NK-92 (cell line): Measurements from ENCODE around the gene UROC1.

Source experiments
- DNase-seq: peaks from one replicate; lab custom pipeline; 2025; ENCODE audit not compliant: unreplicated experiment; lab: John Stamatoyannopoulos, UW

UROC1 gene

DNA sequence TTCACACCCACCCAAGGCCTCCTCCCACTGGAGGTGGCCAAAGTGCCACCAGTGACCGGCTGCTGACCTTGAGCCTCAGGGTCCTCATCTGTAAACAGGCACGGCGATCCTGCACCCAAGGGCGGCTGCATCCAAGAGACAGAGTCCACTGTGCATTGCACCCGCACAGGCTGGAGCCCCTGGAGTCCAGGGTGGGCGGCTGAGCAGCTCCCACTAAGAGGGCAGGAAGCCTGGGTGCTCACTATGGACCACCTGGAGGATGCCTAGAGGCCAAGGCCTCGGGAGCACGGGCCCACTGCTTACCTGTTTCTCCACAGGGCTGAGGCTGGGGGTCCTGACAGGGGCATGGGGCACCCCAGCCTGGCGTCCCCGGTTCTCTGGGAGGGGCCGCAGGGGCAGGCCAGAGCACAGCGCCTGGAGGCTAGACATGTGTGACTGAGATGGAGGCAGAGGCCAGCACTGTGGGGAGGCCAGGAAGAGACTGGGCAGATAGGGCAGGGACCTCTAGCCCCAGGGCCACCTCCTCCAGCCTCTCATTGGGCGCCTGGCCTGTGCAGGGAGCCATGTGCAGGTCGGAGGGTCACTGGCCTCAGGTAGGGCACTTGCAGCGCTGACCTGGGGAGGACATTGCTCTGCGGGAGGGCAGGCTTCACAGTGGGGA is at the start of gene UROC1:
UROC1 (minus strand) TSS at position 483 of the 661 bp plus-strand sequence; CDS start at position 429, 54 bp downstream.
- no peak for DNase-seq

DNA sequence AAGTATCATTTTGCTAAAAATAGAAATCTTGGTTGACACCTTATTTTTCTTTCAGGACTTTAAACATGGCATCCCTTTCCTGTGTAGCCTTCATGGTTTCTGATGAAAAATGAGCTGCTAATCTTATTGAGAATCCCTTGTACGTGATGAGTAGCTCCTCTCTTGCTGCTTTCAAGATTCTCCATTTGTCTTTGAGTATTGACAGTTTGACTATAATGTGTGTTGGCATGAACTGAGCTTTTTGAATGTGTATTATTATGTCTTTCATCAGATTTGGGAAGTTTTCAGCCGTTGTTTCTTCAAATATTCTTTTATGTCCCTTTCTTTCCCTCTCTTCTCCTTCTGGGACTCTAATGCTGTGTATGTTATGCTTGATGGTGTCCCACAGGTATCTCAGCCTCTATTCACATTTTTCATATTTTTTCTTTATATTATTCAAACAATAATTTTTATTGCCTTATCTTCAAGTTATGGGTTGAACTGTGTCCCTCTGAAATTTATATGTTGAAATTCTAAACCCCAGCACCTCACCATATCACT is 45.2 kb upstream of the UROC1 start:
- no peak for DNase-seq

DNA sequence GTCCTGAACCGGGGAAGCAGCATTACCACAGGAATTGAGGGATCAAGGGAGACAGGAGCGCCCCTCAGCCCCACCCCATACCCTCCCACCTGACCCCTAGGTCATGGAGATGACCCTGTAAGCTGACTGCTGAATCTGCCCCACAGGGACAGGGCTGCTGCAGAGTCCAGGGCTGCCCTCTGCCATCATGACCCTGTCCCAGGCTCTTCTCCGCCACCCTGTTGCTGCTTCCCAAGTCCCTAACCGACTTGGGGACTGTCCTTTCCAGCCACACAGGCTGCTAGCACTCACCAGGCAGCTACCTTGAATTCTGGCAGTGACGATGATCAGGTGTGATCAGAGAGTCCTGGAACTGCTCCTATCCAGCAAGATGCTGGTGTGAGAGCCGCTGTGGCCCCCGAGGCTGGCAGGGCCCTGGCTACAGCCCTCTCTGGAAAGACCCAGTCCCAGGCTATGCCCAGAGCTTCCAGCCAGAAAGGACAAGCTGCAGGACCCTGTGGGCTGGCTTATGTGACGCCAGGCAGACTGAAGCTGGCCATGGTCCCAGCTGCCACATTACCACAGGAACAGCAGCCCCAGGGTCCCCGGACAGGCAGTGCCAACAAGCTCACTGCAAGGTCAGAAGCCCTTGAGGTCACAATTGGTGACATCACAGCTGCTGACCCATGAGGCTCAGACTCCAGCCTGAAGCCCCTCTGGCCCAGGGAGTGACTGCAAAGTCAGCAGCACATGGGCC is 40.9 kb upstream of the UROC1 start, which contains the start of gene C3orf22:
C3orf22 (minus strand) TSS at position 597 of the 736 bp plus-strand sequence. CDS start 5,542 bp downstream, outside the sequence.
- no peak for DNase-seq

- no peak for DNase-seq
Measured at GRCh38 chr3:126557761-126558160, 40.2 kb upstream of the UROC1 start.

GRCh38 chr3:126557415-126557745 is 39.8 kb upstream of the UROC1 start:
- DNase-seq = no peak

DNA sequence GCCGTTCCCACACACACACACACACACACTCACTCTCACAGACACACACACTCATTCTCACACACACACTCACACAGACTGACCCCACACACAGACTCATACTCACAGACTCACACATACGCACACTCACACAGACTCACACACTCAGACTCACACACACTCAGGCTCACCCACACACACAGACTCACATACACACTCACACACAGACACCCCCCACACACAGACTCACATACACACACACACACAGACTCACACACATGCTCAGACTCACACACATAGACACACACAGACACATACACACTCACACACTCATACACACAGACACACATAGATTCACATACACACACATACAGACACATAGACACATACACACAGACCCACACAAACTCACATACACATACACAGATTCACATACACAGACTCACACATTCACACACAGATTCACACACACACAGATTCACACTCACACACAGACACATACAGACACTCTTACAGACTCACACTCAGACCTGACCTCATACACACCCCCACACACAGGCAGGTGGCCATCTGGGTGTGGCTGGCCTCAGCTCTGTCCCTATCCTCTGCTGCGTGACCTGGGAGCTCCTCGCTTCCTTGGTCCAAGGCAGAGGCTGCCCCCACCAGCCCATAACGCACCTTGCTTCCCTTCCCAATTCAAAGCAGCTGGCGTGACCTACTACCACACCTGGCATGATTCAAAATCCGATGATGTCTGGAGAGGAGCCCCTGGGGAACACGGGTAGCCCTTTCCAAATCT is 39.3 kb upstream of the UROC1 start:
- no peak for DNase-seq

- DNase-seq = no peak
Measured at GRCh38 chr3:126555795-126556636, 38.4 kb upstream of the UROC1 start.

DNA sequence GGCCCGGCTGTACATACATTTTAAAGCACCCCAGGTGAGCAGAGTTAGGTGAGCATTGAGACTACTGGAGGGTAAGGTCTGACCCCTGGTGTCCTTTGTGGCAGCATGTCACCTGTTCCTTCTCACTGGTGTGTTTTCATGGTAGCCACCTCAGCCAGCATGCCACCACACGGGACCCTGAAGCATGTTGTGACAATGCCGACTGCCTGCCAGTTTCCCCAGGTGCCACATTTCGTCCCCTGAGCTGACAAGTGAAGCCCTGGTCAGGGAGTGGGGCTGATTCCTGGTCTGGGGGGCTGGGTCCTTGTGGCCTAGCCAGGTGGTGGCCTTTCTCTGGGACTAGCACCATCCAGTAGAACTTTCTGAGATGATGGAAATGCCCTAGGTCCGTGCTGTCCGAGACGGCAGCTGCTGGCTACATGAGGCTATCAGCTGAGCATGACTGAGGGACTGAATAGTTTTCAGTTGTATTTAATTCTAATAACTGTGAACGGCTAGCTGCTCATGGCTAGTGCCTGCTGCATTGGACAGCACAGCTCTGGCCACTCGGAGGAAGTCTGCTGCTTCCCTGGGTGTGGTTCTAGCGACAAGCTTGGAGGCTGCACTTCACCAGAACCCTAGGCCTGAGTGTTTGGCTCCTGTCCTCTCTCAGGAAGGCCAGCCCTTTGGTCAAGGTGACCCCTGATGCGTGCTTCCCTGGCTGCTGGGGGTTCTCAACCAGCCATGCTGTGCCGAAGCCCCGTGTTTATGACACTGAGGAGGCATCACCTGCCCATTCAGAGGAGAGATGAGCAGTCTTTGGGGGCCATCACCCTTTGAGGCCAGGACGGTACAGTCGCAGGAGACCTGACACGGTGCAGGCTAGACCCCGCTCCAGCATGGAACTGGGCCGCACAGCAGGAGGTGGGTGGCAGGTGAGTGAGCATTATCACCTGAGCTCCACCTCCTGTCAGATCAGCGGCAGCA is 37.3 kb upstream of the UROC1 start:
- no peak for DNase-seq

DNA sequence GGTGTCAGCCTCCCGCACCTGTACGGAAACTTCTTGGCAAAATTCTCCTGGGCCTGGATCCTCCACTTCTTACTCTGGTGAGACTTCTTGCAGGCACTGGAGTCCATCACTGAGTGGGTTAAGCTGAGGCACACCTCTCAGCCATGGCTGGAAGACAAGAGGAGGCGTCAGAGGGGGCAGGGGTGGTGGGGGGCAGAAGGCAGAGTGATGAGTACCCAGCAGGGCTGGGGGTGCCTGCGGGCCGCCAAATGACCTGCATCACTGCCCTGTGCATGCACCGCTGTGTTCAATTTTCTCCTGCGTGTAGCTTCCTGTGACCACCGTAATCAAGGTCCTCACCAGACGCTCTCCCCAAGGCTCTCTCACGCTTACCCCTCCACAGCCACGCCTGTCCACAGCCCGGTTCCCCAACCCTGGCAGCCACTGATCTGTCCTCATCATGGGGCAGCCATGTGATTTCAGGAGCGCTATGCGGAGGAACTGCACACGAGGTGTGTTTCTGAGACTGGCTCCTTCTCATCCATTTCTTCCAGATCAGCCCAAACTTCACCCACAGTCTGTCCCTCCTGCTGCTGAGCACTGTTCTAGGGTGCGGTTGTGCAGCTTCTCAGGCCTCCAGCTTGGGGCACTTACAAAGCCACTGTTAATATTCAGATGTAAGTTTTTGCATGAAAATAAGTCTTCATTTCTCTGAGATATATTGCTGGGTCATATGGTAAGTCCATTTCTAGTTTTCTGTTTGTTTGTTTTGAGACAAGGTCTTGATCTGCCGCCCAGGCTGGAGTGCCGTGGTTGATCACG is 35.9 kb upstream of the UROC1 start:
- no peak for DNase-seq

GRCh38 chr3:126552688-126553283 is 35.2 kb upstream of the UROC1 start:
- no peak for DNase-seq

GRCh38 chr3:126551839-126552687 is 34.5 kb upstream of the UROC1 start:
- no peak for DNase-seq

- no peak for DNase-seq
Measured at GRCh38 chr3:126551121-126551838, 33.7 kb upstream of the UROC1 start.

DNA sequence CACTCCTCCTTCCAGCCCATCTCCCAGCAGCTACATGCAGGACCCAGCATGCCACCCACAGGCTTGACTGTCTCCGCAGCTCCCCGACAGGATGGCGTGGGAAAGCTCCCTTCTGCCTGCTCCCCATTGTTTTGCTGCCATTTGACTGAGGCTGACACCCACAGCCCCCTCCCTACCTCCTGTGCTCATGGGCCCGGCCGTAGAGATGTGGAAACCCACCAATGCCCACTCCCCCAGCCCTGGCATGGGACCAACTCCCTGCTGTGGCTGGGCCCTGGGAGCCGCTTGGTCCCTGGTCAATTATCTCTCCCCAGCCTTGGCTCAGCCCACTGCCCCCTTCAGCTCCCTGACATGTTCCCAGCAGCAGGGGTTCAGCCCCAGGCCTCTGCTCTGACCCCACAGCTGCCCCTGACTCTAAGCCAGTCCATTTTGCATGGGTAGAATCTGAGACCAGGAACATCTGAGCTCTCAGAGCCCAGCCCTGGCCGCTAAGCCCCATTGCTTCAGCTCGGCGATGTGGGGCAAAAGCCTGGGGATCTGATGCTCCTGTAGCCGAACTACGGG is 33.0 kb upstream of the UROC1 start:
- DNase-seq = no peak

DNA sequence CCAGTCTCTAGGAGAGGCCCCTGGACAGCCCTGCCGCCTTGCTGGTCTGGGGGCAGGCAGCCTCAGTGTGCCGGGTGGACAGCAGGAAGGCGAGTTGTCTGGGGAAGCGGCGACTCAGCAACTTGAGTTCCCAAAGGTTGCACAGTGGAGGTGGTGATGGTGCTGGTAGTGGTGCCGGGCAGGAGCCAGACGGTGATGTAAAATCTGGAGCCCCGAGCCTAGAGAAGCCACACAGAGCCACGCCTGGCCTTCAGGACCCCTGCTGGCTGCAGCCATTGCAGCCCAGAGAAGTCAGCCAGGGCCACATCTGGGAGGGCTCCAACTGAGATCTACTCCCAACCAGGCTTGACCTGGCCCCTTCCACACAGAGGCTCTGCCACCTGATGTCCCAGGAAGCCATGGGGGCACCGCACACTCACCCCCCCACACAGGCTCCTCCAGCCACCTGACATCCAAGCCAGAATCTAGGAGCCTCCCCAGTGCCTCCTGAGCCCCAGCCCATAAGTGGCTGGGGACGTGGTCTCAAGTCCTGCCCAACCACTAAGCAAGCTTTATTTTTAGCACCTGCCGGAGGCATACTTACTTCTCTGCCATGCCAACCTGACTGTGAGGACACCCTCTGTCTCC is 32.4 kb upstream of the UROC1 start:
- DNase-seq = no peak

DNA sequence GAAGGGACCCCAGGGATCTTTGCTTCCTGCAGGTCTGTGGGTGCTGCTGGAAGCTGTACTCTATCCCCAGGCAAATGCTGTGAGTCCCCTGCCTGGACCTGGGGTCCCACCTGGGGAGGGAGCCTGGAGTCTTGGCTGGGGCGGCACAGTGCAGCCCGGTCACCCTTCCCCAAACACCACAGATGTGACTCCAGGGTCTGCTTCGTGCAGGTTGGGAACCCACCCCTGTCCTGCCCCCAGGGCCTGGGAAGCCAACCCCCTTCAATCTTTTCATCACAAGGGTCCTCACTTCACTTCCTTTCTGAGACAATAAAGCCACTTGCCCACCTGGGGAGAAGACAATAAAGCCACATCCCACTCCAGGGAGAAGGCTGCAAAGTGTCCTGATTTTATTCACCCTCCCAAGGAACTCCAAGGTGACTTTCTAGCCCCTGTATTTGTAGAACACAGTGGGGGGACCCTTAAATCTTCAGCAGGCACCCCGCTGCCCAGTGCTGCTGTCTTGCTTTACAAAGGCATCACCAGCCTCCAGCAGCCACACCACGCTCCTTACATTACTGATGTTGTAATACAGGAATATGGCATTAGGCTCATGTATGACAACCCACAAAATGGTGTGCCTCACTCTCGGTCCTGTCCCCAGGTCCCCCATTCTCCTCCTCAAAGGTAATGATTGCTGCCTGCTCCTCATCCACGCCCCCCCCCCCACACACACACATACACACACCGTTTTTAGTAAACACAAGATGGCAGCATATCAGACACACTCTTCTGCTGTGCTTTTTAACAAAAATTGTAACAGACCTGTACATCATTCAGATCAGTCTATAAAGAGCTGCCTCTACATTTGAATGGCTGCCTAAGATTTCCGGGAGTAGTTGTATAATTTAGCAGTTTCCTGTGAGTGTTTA is 31.2 kb upstream of the UROC1 start:
- DNase-seq = no peak
